ENCODE data around the gene PEPD.

GRCh38 chr19:33357556-33357955 is 164.0 kb downstream of the PEPD start:
- TF ChIP-seq CTCF (IDR thresholded peaks at IDR 0.05; ENCODE audit: low read length) (no peak), EZH2 (IDR thresholded peaks at IDR 0.05; ENCODE audit: borderline replicate concordance, low read length) (no peak)

Data from OCI-LY1 (cell line).